NCI-H2029 (cell line): ENCODE results near the gene SLU7.

Experiments
- DNase-seq: peaks from one replicate; lab custom pipeline; 2025; lab: John Stamatoyannopoulos, UW

The SLU7 gene

DNA sequence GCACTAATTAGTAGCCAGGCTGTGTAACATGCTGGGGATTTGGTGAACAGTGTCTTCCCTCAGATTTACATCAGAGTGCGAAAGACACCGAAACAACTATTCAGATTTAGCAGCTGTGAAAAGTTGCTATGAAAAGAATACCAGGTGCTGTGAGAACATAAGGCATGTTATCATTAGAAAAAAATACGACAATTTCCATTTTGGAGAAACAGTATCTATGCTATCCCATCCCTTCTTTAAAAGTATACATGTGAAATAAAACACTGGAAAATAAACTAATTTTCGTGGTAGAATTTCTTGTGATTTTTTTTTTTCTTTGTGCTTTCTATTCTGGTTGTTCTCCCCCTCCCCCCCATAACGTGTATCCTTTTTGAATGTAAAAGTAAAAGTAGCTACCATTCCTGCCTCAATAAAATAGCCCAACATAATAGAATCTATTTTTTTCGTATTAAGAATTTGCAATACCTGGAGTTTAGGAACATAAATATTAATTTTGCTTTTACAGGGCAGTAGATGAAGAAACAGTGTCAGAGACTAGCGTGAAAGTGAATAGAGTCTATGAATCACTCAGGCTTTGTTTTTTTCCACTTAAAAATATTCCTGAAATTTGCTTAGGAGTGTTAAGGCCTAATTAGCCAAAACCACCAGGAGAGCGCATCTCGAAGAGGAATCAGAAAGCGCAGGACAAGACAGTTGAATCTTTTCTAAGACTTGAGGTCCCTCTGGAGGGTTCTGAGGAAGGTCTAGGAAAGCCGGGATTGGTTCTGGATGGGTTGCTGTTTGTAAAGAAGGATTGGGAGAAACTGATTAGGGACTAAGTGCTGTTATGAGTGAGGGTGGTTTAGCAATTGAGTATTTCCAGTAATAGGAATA, 813 bp upstream of the SLU7 start:
- no peak for DNase-seq

DNA sequence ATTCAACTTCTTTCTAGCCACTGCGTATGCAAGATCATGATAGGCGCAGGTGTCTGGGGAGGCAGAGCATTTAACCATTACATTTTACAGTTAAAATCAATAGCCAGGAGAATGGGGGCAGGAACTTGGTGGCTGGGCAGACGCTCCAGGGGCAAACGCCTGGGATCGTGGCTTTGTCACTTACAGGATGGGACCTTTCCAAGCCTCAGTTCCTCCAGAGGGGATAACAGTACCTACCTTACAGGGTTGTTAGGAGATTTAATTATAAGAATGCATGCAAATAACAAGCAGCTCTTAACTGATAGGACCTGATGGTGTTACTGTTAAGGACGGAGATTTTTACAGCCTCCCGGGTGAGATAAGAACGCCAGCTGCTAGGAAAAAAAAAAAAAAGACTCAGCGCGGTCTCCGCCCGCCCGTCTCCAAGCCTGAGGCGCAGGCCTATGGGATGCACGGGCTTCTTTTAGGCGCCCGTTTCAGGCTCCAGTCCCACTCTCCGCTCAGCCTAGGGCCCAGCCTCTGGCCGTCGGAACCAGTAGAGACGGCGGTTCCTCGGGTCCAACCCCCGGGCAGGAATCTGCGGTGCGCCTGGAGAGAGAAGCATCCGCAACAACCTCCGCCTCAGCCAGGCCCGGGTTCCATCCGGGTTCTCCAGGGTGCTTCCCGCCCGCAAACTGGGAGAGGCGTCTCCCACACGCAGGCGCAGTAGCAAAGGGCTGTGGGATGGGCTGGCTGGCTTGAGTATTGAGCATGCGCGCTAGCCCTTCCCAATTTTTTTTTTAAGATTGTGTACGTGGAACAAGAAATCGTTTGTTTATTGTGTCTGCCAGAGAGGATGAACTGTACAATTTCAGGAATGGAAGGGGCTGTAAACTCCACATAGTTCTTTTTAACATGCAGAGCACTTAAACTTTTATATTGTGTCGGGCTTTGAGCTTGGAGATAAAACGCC, 19.2 kb downstream of the SLU7 start, which contains the start of gene FAM200C:
FAM200C (minus strand) TSS at position 653 of the 952 bp plus-strand sequence. CDS start 4,564 bp downstream, outside the sequence.
- DNase-seq = peak; percentile 76

DNA sequence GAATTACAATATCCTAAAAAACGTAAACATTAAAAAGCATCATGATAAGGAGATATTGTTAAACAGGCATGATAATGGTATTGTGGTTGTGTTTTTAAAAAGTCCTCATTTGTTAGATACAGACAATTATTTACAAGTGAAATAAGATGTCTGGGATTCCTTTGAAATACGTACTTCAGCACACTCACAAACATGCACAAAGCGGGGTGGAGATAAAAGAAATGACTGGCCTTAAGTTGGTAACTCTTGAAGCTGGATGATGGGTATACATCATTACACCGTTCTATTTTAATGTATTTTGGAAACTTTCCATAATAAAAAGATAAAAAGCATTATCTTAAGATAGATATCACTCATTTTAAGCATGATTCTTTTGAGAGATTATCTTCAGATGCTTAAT, 20.1 kb downstream of the SLU7 start:
- DNase-seq = no peak

DNA sequence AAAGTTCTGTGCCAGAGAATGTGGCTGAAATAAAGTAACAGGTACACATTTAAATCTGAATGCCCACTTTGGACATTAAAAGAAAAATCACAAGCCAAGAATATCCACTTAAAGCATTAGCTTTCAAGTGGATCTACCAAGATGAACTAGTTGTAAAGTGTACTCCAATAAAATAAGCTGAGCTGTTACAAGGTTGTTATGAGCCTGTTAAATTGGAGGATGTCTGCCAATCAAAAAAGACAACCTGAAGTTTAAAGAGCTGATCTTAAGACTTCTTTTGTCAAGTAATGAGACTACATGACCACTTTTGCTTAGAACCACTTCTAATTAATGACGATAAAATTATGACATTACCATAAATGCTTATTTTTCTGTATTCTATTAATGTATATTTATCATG, 21.4 kb downstream of the SLU7 start:
- DNase-seq = no peak

DNA sequence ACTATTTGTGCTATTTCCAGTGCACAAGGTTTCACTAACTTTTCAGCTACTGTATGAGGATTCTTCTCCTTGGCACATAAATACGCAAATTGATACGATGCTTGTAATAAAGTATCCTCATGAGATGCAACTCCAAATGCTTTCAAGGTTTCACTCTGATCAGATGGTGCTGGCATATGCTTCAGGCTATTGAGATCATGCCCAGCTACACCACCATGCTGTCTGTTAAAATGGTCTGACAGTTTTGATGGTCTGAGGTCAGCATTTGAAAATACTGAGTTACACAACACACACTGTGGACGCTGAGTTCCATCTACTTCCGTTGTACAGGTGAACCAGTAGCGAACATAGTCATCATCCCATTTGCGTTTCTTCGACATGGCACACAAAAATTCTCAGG, 23.8 kb downstream of the SLU7 start:
- DNase-seq = no peak

DNA sequence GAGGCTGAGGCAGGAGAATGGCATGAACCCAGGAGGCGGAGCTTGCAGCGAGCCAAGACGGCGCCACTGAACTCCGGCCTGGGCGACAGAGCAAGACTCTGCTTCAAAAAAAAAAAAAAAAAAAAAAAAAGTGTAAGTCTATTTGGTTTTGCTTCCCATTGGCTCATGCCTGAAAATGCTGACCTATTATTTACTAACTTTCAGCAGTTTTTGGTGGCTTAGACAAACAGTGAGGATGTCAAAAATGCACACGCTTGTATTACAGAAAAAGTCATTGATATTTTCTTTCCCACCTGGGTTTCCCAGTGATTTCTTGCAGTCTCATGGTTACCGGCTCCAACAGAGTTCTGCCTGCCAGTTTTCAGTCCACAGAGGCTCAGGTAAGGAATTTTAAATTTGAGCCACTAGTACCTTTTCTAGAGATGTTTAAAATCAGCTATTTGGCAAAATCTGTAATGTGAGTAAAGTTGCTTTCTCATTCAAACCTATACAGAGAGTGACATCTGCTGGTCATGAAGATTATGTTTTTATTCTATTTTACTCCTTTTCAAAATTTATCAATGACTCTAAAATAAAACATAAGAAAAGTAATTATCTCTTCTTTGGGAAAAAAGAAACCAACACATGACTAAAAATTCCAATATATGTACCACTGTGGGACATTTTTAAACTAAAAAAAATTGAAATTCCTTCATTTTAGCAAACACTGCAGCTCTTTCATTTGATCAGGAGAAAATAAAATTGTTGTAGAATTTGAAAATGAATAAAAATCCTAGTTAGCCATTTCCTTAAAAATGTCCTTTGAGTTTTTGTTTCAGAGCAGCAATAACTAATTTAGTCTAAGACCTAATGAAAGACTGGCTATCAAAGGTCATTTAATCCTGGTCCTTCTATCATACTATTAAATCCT, 27.8 kb downstream of the SLU7 start:
- no peak for DNase-seq

DNA sequence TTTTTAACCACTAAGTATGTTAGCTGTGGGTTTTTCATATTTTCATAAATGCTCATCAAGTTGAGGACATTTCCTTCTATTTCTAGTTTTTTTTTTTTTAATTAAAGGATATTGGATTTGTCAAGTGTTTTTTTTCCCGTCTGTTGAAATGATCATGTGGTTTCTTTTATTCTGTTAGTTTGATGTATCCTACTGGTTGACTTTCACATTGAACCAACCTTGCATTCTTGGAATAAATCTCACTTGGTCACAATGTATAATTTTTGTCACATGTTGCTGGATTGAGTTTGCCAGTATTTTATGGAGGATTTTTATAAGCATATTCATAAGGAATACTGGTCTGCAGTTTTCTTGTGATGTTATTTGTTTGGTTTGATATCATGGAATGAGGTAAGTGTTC, 31.4 kb downstream of the SLU7 start:
- DNase-seq = no peak

DNA sequence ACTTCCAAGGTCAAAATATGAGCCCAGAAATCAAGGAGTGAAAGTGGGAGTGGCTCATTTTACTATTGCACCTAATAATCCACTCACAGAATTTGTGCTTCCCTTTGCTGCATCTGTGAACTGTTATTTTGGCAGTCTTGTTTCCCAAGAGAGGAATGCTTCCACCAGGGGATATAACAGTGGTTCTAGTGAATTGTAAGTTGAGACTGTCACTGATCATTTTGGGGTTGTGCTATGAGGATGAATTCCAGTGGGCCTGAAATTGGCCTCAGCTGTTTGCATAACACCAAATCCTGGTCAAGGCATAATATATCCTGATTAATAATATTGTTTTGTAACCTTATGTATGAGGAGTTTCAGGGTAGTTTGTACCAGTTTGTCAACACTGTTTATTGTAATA, 33.4 kb downstream of the SLU7 start:
- DNase-seq = no peak

DNA sequence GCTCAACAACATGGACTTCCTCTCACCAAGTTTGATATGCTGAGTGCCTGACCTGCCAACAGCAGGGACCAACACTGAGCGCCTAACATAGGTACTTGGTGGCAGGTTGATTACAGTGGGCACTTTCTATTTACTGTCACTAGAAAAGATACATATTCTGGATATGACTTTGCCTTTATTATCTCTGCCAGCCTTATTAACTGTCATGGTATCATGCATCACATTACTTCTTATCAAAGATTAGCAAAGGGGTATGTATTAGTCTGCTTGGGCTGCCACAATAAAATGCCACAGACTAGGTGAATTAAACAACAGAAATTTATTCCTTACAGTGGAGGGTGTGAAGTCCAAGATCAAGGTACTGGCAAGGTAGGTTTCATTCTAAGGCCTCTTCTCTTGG, 34.2 kb downstream of the SLU7 start:
- DNase-seq = no peak

DNA sequence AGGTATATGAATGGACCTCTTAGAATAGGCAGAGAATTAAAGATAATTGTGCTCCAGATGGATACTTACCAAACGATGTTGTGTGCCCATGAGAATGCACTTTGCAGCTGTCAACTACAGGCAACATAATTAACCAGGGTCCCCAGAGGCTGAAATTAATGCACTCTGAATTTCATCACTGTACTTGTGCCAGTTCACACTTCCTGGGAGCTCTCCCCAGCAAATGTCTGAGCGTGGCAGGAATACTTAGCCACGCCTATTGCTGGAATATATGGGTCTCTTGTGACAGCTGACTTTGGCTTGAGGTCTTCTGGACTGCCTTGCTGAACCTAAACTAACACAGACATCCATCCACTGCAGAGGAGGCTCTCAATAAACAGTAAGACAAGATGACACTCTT, 36.5 kb downstream of the SLU7 start:
- no peak for DNase-seq

DNA sequence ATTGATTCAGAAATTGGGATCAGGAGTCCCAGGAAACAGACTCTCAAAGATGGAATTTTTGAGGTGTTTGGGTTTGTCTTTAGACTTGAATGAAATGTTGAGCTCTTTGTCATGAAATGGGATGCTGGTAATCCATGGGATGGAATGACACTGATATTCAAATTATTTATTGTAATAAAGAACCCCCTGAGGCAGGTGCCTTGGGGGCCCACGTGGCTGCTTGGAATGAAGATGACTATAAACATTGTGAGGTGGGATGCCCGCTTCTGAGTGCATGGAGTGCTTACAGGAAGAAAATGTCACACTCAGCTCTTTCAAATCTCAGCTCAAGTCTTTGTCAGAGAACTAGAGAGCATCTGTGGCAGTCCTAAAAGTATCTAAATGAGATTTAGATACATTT, 38.8 kb downstream of the SLU7 start:
- DNase-seq = no peak

DNA sequence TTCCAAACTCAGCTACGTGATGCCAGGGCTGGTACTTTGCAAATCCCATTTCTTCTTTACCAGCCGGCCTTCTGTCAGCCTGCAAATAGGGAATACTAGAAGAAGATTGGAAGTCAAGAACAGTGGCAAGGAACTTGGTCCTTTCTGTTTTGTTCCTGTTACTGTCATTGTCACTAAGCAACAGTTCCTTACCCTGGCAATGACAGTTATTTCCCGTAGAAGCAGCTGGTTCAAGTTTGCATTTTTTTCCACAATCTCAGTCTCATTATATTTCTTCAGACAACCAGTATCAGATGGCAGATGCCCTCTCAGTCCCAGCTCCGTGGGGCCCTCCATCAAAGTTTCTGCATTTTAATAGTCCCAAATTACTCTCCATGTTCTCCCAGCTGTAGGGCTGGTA, 39.4 kb downstream of the SLU7 start:
- DNase-seq = no peak

DNA sequence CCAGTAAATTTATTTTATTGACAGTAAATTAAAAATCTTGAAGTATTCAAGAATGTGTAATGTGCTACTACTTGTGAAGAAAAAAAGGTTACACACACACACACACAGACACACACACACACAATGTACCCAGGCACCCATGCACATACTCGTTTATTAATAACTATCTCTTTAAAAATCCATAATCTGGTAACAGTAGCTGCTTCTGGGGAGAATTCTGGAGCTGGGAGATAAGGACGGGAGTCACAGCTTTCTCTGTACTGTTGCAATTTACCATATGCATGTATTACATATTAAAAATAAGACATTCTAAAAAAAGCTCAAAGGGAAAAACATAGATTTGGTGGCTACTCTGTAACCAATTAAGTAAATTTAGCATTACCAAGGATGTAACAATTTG, 40.6 kb downstream of the SLU7 start:
- no peak for DNase-seq

DNA sequence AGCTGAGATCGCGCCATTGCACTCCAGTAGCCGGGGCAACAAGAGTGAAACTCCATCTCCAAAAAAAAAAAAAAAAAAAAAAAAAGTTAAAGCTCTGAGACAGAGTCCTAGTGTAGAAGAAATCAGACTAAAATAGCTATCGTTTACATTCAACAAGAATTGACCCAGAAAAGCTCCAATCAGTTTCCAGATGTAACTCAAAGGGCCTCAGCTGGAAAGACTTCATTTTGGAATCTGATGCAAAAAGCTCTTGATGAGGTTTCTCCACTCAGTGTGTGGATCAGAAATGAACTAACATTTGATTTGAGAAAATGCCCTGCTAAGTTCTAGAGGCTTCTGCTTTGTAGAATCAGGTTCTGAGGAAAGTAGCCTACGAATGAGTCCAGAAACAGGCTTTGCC, 41.2 kb downstream of the SLU7 start:
- no peak for DNase-seq

DNA sequence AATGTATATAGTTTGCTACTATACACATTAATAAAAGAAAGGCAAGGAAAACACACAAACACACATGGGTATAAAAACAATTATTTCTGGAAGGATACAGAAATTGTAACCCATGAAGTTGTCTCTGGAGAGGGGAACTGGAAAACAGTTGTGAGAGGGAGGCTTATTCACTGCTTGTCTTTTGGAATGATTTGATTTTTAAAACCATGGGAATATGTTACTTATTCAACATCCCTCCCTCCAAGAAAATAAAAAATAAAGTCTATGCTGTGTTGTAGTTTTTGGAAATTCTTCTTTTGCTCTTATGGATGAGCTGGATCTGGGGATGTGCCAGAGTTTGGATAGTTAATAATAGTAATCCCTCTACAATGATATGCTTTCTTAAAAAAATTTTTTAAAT, 42.5 kb downstream of the SLU7 start:
- no peak for DNase-seq

DNA sequence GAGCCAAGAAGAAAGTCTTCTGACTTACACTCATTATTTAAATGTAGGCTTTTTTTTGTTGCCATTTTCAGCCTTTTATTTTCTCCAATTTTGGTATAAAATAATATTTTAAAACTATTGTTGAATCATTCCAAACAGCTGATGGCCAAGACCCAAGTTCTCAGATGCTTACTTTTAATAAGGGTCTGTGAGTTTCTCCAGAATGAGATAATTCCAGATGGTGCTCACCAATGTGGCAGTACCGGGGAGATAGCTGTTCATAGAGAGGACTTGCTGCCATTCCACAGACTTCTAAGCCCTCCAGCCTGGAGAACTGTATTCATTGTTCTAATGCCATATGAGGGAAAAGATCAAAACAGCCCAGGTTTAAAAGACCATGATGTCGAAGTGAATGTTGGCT, 43.2 kb downstream of the SLU7 start:
- no peak for DNase-seq

DNA sequence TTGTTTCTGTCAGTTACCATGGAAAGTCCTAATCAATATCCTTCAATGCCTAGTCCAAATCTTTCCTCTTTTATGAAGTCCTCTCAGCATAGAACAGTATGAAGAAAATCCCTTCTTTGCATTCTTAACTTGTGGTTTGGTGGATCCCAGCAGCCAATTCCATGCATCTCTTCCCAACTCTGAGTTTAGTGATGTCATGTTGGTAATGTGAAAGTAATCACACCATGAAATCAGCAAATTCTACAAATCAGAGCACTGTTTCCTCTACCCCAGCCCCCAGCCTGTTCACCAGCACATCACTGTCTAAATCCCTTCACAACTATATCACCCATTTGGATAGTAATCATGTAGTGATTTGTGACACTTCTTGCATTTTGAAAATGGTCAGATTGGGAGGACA, 43.7 kb downstream of the SLU7 start:
- DNase-seq = no peak

DNA sequence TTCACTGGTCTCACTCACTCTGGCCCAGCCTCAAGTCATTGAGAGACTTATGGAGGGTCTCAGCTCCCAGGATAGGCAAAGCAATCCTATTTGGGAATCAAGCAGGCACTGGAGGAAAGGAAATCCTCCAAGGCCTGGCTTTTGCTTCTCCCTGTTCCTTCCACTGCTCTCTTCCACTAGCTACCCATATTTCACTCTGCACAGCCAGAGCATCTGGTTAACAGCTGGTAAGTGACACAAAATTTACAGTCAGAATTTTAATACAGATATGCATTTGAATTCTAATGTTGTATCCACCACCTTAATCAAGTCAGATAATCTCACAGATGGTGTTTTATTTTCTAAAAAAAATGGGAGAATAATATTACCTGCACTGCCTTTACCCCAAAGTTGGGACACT, 47.6 kb downstream of the SLU7 start:
- DNase-seq = no peak

DNA sequence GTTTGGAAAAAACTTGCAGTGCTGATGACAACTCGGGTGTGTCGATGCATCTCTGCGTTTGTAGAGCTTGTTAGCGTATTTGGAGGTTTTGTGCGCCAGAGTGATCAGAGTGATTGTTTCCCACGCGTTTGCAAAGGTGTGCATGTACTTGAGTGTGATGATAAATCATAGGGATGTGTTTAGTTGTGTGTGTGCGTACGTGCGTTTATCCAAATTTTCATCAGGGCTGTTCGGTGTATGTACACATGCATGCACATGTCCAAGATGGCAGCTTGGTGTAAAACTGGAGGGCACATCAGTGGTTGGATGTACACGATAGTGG, 48.2 kb downstream of the SLU7 start:
- DNase-seq = no peak

DNA sequence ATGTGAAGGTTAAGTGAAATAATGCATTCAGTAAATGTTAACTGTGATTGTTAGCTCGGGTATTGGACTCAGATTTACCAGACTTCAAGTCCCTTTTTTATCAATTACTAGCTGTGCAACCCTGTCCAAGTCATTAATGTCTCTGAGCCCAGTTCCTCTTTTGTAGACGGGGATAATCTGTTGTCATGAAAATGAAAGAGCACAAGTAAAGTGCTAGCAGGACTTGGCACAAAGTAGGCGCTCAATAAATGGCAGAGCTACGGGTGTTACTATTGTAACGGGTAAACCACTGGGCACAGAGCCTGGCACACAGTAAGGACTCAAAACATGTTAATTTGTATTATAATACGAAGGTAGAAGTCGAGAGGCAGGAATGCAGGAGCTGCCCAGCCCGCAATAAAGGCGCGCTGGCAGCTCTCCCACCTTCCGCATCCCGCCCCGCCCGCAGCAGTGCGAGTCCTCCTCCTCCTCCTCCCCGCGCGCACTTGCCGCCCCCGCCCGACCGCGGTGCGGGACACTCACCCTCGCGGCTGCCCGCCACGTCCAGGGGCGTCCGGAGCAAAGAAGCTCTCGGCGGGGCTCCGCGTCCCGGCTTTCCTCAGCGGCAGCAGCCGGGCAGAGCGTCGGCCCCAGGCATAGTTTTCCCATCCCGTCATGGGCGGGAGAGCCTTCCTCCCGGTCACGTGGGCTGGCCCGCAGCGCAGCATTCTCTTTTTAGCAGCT, 48.7 kb downstream of the SLU7 start, which contains the start of gene C1QTNF2:
C1QTNF2 (minus strand) TSS at position 637 of the 723 bp plus-strand sequence. CDS start 15,615 bp downstream, outside the sequence.
- no peak for DNase-seq

DNA sequence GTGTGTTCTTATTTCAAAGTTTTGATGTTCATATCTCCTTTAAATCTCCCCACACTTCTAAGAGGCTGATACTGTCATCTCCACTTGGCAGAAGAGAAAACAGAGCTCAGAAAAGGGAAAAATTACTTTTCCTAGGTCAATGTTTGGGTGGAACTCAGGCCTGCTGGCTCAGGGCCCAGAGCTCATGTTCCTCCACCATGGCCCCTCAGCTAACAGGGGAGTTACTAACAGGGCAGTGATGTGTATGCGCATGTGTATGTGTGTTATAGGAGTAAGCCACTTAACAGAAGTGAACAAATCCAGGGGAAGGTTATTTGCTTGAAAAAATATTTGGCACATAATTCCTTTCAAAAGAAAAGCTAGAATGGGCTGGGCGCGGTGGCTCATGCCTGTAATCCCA, 51.0 kb downstream of the SLU7 start:
- DNase-seq = no peak
